Measurements from ENCODE around the gene C3orf38.

GRCh38 chr3:88150806-88151205 is 1.0 kb downstream of the C3orf38 start:
- TF ChIP-seq POLR2A (IDR thresholded peaks at IDR 0.05) = no peak
- no peak for TF ChIP-seq CTCF (IDR thresholded peaks at IDR 0.05)

All from lower leg skin (tissue), 3 donors.